ENCODE data around the gene HEXD.
"Not testable (repeated sequence)": the region's sequence is repeated elsewhere in the genome, so short reads cannot be mapped to it uniquely, and the experiment has no call there.

HEXD gene

GRCh38 chr17:82418001-82418986 lies at the start of gene HEXD, which contains the start of gene OGFOD3:
Gene HEXD (plus strand): TSS chr17:82418347. CDS start chr17:82419800, 1,453 bp downstream.
Gene OGFOD3 (minus strand): TSS chr17:82418586. CDS start chr17:82418485, 101 bp downstream.
- DNase-seq = peak; percentile 87

- DNase-seq = no peak
Measured at GRCh38 chr17:82369211-82369610, 48.9 kb upstream of the HEXD start.

- no peak for DNase-seq
Measured at GRCh38 chr17:82370471-82371332, 47.4 kb upstream of the HEXD start.

GRCh38 chr17:82371333-82372248 lies 46.6 kb upstream of the HEXD start, which contains the start of gene UTS2R:
Gene UTS2R (plus strand): TSS chr17:82371765. CDS start chr17:82374325, 2,560 bp downstream.
- DNase-seq = no peak

- no peak for DNase-seq
Measured at GRCh38 chr17:82372249-82373071, 45.7 kb upstream of the HEXD start.

- DNase-seq = not testable (repeated sequence)
Measured at GRCh38 chr17:82373072-82373452, 45.1 kb upstream of the HEXD start.

- DNase-seq = no peak
Measured at GRCh38 chr17:82373731-82374625, 44.2 kb upstream of the HEXD start.

- no peak for DNase-seq
Measured at GRCh38 chr17:82374626-82375331, 43.4 kb upstream of the HEXD start.

- DNase-seq = no peak
Measured at GRCh38 chr17:82375359-82376041, 42.6 kb upstream of the HEXD start.

GRCh38 chr17:82376042-82376730 lies 42.0 kb upstream of the HEXD start:
- DNase-seq = no peak

- DNase-seq = not testable (repeated sequence)
Measured at GRCh38 chr17:82377294-82377693, 40.9 kb upstream of the HEXD start.

- DNase-seq = no peak
Measured at GRCh38 chr17:82377924-82378740, 40.0 kb upstream of the HEXD start.

GRCh38 chr17:82378741-82379021 lies 39.5 kb upstream of the HEXD start:
- no peak for DNase-seq

GRCh38 chr17:82380860-82381702 lies 37.1 kb upstream of the HEXD start:
- DNase-seq = peak; percentile 71

- not testable (repeated sequence) for DNase-seq
Measured at GRCh38 chr17:82381703-82382009, 36.5 kb upstream of the HEXD start.

- not testable (repeated sequence) for DNase-seq
Measured at GRCh38 chr17:82382220-82382932, 35.8 kb upstream of the HEXD start.
